Fibroblast of skin of back (primary cell): Measurements from ENCODE around the gene THOC2.

Experiments
- DNase-seq: peaks from one replicate; pipeline ENCODE4 v3.0.0-alpha.2; 2013

The THOC2 gene

GRCh38 chrX:123562342-123563146 is 170.3 kb downstream of the THOC2 start:
- no peak for DNase-seq

DNA sequence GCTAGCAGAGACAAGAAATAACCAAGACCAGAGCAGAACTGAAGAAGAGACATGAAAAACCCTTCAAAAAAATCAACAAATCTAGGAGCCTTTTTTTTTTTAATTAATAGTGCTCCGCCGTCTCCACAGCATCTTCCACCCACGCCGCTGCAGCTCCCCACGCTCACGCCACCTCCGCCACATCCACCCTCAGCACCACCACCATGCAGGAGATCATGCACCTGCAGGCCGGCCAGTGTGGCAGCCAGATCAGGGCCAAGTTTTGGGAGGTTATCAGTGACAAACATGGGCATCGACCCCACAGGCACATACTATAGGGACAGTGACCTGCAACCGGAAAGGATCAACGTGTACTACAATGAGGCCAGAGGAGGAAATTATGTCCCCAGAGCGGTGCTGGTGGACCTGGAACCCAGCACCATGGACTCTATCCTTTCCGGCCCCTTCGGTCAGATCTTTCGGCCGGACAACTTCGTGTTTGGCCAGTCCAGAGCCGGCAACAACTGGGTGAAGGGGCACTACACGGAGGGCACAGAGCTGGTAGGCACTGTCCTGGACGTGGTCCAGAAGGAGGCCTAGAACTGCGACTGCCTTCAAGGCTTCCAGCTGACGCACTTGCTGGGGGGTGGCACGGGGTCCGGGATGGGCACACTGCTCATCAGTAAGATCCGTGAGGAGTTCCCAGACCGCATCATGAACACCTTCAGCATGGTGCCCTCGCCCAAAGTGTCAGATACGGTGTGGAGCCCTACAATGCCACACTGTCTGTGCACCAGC is 171.2 kb downstream of the THOC2 start:
- DNase-seq = no peak

DNA sequence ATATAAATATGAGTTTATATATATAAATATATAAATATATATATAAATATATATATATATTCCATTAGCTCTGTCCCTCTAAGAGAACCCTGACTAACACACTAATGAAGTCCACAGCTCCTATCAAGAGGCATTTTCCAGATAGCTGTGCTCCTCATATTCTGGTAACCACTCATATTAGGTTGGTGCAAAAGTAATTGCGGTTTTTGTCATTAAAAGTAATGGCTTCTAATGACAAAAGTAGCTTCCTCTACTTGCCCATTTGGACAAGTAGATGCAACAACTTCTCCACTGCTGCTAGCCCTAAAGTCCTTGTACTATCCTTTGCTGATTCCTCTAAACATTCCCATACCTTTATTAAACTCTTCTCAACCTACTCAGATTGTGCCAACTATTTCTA is 182.0 kb downstream of the THOC2 start:
- DNase-seq = no peak
